Right lobe of liver (tissue), 4 donors: ENCODE data around the gene FGFR3.

Source experiments
- CTCF ChIP-seq, 4 donors: fragments of 200-600 bp in 3 of 4; fragments of 450-650 bp in 1 of 4; IDR thresholded peaks; one replicate each; pipeline versions ENCODE4 v1.5.1 to v1.8.0; 2016 to 2022; ENCODE audit warnings: antibody characterized with exemption in 4 of 4, mild to moderate bottlenecking in 2 of 4
- POLR2A ChIP-seq: fragments of 450-650 bp; IDR thresholded peaks from one replicate; pipeline ENCODE4 v1.6.1; 2017; ENCODE audit warnings: antibody characterized with exemption, mild to moderate bottlenecking
- donor health status: DM: no; HTN: no; CAD: no.
- donor health status: DM: no; HTN: no; CAD: no.
- donor health status: DM: no; HTN: yes; CAD: no.

- TF ChIP-seq POLR2A (no peak), CTCF (IDR thresholded peaks at IDR 0.05) (no peak)
Observed at GRCh38 chr4:1750381-1751154, 42.5 kb upstream of the FGFR3 start.
